D721Med (cell line): Measurements from ENCODE around the gene CYTH3.

ENCODE experiments used
- DNase-seq: peaks from one replicate; pipeline ENCODE4 v3.0.0; 2011; ENCODE audit warnings: low spot score; ENCODE audit not compliant: insufficient read length
- FAIRE-seq: peaks from 2 replicates; lab custom pipeline; 2011; peaks lifted over from hg19 to GRCh38; lab: Jason Lieb, UNC
- TF ChIP-seq, protein P1 (sequence below): IDR thresholded peaks from 2 replicates; pipeline ENCODE4 v1.5.1; 2012; ENCODE audit warnings: mild to moderate bottlenecking, control low read depth; ENCODE audit not compliant: insufficient read depth; ENCODE audit errors: missing control alignments

CYTH3 gene

GRCh38 chr7:6205971-6206660 is 66.3 kb downstream of the CYTH3 start:
- FAIRE-seq (no peak), DNase-seq (no peak)
- TF ChIP-seq, protein P1, sequence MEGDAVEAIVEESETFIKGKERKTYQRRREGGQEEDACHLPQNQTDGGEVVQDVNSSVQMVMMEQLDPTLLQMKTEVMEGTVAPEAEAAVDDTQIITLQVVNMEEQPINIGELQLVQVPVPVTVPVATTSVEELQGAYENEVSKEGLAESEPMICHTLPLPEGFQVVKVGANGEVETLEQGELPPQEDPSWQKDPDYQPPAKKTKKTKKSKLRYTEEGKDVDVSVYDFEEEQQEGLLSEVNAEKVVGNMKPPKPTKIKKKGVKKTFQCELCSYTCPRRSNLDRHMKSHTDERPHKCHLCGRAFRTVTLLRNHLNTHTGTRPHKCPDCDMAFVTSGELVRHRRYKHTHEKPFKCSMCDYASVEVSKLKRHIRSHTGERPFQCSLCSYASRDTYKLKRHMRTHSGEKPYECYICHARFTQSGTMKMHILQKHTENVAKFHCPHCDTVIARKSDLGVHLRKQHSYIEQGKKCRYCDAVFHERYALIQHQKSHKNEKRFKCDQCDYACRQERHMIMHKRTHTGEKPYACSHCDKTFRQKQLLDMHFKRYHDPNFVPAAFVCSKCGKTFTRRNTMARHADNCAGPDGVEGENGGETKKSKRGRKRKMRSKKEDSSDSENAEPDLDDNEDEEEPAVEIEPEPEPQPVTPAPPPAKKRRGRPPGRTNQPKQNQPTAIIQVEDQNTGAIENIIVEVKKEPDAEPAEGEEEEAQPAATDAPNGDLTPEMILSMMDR, result no peak

- no peak for FAIRE-seq
- no peak for DNase-seq
- TF ChIP-seq, protein P1, result no peak
These were observed 69.0 kb downstream of the CYTH3 start for GRCh38 chr7:6203381-6203780.

GRCh38 chr7:6202117-6202516 is 70.3 kb downstream of the CYTH3 start:
- FAIRE-seq (no peak), DNase-seq (no peak)
- TF ChIP-seq, protein P1, result no peak

- FAIRE-seq (no peak), DNase-seq (no peak)
- TF ChIP-seq, protein P1, result no peak
These were observed 71.5 kb downstream of the CYTH3 start for GRCh38 chr7:6200971-6201370.

DNA sequence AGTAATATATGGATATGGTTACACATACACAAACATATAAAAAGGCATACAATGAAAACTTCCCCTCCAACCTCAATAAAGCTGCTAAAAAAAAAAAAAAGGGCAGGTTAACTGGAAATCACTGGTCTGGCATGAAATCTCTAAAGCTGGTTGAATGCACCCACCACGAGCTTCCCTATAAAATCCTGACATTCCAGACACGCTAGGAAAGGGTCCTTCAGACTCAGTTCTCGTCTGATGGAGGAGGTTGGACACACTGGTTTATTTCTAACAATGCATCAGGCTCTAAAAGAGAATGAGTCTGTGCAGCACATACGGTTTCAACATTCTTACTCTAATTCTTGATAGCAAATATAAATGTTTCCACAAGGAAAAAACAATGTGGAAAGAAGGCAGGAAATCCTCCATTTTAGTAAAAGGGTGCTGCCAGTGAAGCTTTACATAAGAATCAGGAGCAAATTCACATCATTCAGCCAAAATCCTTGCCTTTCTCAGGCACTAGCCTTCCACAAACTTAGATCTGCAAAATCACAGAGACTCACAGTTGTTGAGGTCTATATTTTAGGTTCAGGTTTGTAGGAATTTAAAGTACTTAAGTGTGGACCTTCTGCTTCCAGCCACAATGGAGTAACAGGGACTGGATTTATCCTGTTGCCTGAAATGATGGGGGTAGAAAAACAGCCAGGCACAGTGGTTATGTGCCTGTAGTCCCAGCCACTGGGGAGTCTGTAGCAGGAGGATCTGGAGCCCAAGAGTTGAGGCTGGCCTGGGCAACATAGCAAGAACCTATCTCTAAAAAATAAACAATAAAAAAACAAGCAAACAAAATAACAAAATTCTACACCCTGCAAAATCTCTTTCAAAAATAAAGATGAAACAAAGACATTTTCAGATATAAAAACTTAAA is 73.5 kb downstream of the CYTH3 start:
- DNase-seq, result no peak
- no peak for FAIRE-seq

GRCh38 chr7:6197801-6198551 is 74.4 kb downstream of the CYTH3 start:
- no peak for FAIRE-seq
- TF ChIP-seq, protein P1, result no peak
- DNase-seq, result no peak

More for the DNA sequence above, 73.5 kb downstream of the CYTH3 start:
- TF ChIP-seq, protein P1, result no peak
